ENCODE data around the gene CTNND1. TPM values are rescaled to one million over a fixed set of nuclear protein-coding genes. Genes with fewer than 3 reads are reported as not detected.

The CTNND1 gene
- total RNA-seq, 4 donors from 2014 or later = 19.7 to 29.8 (median 24.5) TPM

DNA sequence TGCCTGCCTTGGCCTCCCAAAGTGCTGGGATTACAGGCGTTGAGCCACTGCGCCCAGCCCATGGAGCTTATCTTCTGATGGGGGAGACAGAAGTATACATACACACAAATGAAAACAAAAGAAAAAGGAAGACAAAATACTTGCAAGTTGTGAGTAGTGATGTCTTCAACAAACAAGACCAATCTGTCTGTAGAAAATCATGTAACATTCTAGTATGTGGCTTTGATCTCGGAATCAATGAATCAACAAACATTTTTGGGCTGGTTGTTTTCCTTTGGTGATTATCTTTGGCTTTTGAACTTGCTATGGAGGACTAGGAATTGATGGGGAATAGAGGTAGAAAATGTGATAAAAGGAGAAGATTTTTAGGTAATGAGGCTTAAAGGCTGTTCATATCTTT, 3.4 kb upstream of the CTNND1 start:
- ATAC-seq (no peak), DNase-seq (no peak)
- no peak for TF ChIP-seq POLR2A (IDR thresholded peaks at IDR 0.05)
- TF ChIP-seq, protein P1, sequence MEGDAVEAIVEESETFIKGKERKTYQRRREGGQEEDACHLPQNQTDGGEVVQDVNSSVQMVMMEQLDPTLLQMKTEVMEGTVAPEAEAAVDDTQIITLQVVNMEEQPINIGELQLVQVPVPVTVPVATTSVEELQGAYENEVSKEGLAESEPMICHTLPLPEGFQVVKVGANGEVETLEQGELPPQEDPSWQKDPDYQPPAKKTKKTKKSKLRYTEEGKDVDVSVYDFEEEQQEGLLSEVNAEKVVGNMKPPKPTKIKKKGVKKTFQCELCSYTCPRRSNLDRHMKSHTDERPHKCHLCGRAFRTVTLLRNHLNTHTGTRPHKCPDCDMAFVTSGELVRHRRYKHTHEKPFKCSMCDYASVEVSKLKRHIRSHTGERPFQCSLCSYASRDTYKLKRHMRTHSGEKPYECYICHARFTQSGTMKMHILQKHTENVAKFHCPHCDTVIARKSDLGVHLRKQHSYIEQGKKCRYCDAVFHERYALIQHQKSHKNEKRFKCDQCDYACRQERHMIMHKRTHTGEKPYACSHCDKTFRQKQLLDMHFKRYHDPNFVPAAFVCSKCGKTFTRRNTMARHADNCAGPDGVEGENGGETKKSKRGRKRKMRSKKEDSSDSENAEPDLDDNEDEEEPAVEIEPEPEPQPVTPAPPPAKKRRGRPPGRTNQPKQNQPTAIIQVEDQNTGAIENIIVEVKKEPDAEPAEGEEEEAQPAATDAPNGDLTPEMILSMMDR (IDR thresholded peaks at IDR 0.05 in 4 of 5, conservative IDR thresholded peaks at IDR 0.05 in 1 of 5) = no peak
- no peaks in the 10 kb centered on the region for H3K36me3 ChIP-seq
- no peak overlapping the region for H3K4me3 ChIP-seq
- no peak overlapping the region for H3K27ac ChIP-seq
- no peaks in the 10 kb centered on the region for H3K27me3 ChIP-seq
- H3K4me1 ChIP-seq = peaks cover 2 to 3% of the 10 kb centered on the region in 2 donors
- intact Hi-C loops (cut with DNase I; ENCODE audit: low total_unique reads) = no loop called here
- in situ Hi-C loops (cut with MboI; ENCODE audit: low sequenced_read_pairs in 4 of 4) = loop anchor here in 1 of 4 donors (25.0 kb wide), 1 partner anchor 421 kb away; the partner anchor contains the start of genes P2RX3 and SSRP1
- no peaks in the 10 kb centered on the region for H3K9me3 ChIP-seq

- Histone ChIP-seq H3K4me1 (peaks cover 39 to 40% of the 10 kb centered on the region in 2 donors), H3K4me3 (peak overlapping the region; percentile 66 to 83 (median 78)), H3K27me3 (no peaks in the 10 kb centered on the region), H3K27ac (peak overlapping the region; percentile 90 to 97 (median 93)), H3K36me3 (no peaks in the 10 kb centered on the region), H3K9me3 (no peaks in the 10 kb centered on the region)
- DNase-seq = no peak
- peak in 1 of 2 donors; percentile 27 for ATAC-seq
- intact Hi-C loops (cut with DNase I; ENCODE audit: low total_unique reads) = loop anchor here (1.0 to 2.0 kb wide), 2 partner anchors 14 to 21 kb away; partner anchors contain the start of gene SELENOH
- no peak for TF ChIP-seq POLR2A (IDR thresholded peaks at IDR 0.05)
- TF ChIP-seq, protein P1 (IDR thresholded peaks at IDR 0.05 in 4 of 5, conservative IDR thresholded peaks at IDR 0.05 in 1 of 5) = no peak
- in situ Hi-C loops (cut with MboI; ENCODE audit: low sequenced_read_pairs in 4 of 4) = loop anchor here in 1 of 4 donors (25.0 kb wide), 1 partner anchor 425 kb away; the partner anchor contains the start of genes P2RX3 and SSRP1
These were observed 746 bp downstream of the CTNND1 start for GRCh38 chr11:57762235-57762861.

DNA sequence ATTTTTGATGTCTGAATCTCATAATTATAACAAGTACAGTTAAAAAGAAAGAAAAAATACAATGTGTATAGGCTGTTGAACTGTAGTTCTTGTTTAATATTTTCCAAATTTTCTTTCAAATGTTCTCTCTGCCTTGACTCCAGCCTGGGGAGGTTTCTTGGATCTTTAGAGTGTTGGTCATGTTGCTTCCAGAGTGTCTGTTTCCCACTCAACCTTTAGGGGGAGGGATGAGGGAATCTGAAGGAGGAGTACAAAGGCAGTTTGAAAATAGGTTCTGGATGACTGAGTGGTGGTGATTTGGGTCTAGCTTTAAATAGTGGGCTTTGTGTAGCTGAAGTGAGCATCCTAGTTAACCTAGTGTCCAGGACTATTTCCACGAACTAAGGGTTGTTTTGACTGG, 2.0 kb downstream of the CTNND1 start:
- DNase-seq (no peak), ATAC-seq (no peak)
- Histone ChIP-seq H3K4me3 (peak overlapping the region; percentile 66 to 83 (median 78)), H3K4me1 (peaks cover 41 to 46% of the 10 kb centered on the region in 2 donors), H3K9me3 (no peaks in the 10 kb centered on the region), H3K27ac (peak overlapping the region; percentile 90 to 97 (median 93)), H3K27me3 (no peaks in the 10 kb centered on the region), H3K36me3 (no peaks in the 10 kb centered on the region)
- in situ Hi-C loops (cut with MboI; ENCODE audit: low sequenced_read_pairs in 4 of 4) = loop anchor here in 1 of 4 donors (25.0 kb wide), 1 partner anchor 426 kb away; the partner anchor contains the start of genes P2RX3 and SSRP1
- no peak for TF ChIP-seq POLR2A (IDR thresholded peaks at IDR 0.05)
- TF ChIP-seq, protein P1 (IDR thresholded peaks at IDR 0.05 in 4 of 5, conservative IDR thresholded peaks at IDR 0.05 in 1 of 5) = peak in 2 of 5 experiments; percentile 35 to 39
- intact Hi-C loops (cut with DNase I; ENCODE audit: low total_unique reads) = loop anchor here (2.0 kb wide), 1 partner anchor 13 kb away; no protein-coding TSS in a partner anchor

- peak overlapping the region; percentile 66 to 83 (median 78) for H3K4me3 ChIP-seq
- H3K4me1 ChIP-seq = peaks cover 45 to 46% of the 10 kb centered on the region in 2 donors
- in situ Hi-C loops (cut with MboI; ENCODE audit: low sequenced_read_pairs in 4 of 4) = loop anchor here in 1 of 4 donors (25.0 kb wide), 1 partner anchor 427 kb away; the partner anchor contains the start of genes P2RX3 and SSRP1
- ATAC-seq = no peak
- peak overlapping the region; percentile 90 to 97 (median 93) for H3K27ac ChIP-seq
- H3K27me3 ChIP-seq = no peaks in the 10 kb centered on the region
- H3K36me3 ChIP-seq = no peaks in the 10 kb centered on the region
- TF ChIP-seq POLR2A (IDR thresholded peaks at IDR 0.05) = no peak
- TF ChIP-seq, protein P1 (IDR thresholded peaks at IDR 0.05 in 4 of 5, conservative IDR thresholded peaks at IDR 0.05 in 1 of 5) = no peak
- intact Hi-C loops (cut with DNase I; ENCODE audit: low total_unique reads) = no loop called here
- H3K9me3 ChIP-seq = no peaks in the 10 kb centered on the region
- DNase-seq = no peak
These were observed 2.4 kb downstream of the CTNND1 start for GRCh38 chr11:57764021-57764420.
